ENCODE data around the gene GOLGA6L9.
"Not testable (repeated sequence)": the region's sequence is repeated elsewhere in the genome, so short reads cannot be mapped to it uniquely, and the experiment has no call there.

Gene GOLGA6L9

DNA sequence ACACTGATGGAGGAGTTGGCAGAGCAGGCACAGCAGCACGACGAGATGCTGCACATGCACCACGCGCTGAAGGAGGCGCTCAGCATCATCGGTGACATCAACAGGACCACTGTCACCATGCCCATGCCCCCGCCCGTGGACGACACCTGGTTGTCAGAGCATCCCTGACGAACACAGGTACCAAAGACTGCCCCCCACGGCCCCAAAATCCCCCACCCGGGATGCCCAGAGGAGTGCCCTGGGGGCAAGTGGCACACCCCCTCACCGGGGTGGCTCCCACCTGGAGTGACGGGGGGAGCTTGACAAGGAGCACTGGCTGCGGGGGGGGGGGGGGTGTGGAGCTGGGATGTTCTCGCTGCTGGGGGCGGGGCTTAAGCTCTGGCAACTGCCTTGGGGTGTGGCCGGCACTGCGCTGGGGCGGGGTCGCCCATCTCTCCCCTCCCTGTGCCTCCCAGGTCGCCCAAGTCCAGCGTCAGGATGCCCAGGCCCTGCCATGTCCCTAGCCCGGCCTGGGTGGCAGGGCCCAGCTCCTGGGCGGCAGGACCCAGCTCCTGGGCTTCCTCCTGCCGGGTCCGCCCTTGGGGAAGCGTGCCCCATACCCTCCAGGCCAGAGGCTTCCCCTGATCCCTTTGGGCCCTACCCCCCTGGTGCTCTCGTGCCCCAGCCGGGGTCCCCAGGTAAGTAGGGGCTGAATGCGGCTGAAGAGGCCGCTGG lies 42.8 kb downstream of the GOLGA6L9 start:
- DNase-seq = not testable (repeated sequence)

DNA sequence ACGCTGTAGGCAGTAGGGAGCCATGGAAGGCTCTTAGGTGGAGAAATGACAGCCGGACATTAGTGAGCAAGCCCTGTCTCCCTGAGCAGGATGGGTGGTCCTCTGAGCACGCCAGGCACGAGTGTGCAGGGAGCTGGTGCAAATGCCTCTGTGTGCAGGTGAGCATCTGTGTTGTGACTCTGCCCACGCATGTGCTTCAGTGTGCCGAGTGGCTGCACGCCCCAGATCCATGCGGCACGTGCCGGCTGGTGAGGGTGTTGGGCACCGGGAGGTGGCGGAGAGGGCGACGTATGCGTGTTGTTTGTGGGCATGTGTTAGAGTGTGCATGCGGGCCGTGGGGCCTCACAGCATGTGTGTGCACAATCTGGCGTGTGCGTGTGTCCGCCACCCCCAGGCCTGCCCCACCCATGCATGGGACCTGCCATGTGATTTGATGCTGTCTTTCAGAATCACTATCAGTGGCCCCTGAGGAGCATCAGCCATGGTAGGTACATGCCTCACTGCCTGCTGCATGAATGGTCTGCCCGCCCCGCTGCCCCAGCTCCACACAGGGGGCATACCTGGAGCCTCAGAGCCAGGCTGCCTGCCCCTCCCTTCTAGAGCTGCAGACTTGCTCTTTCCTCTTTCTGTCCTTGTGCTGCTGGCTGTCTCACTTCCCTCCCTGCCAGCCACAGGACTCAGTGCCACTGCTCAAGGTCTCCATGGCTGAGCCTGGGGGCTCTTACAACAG lies 45.1 kb downstream of the GOLGA6L9 start:
- DNase-seq = not testable (repeated sequence)

DNA sequence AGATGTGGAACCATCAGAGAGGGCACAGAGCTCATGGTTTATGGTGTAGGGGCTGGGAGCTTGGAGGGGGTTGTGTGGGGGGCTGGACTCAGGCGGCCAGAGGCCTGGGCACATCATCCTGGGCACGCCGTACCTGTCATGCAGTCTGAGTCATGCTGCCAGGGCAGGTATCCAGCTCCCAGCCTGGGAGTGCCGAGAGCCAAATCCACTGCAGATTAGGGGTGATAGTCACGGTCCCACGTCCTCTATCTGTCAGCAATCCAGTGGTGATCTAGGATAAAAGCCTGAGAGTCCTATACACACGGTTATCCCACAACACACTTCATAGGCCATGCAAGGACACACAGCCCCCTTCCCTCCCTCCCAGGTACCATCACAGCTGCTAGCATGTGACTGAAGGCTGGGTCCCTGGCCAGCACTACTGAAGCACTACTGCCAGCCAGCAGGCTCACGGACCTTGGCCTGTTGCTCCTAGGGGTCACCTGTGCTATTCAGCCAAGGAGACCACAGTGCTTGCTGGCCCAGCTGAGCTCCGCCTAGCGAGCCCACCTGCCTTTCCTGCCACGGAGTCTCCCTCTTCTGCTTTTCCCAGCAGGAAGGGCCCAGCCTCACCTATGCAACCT lies 45.8 kb downstream of the GOLGA6L9 start:
- not testable (repeated sequence) for DNase-seq

DNA sequence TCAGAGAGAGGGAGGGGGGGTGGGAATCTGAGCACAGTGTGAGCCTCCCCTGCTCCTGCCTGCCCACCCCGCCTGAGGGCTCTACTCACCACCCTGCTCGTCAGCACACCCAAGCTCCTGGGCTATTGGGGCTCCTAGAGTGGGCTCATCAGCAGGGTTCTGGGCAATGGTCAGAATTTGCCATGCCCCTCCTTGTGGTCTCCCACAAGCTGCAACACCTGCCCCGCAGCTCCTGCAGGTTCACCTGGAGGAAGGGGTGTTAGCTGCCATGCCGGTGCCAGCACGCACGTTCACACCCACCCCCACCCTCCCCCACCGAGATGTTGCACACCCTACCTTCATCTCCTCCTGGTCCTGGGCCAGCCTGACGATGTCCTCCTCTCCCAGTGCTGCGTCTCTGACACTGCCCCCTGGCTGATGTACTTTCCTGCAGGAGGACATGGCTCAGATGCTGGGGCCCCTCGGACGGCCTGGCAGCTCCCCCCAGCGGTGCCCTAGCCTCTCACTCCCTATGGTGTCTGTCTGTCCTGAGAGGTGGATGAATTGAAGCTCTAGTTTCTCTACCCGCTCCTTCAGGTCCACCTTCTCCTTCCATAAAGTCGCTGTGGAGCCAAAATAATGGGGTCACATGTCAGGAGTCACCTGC lies 47.2 kb downstream of the GOLGA6L9 start:
- not testable (repeated sequence) for DNase-seq

DNA sequence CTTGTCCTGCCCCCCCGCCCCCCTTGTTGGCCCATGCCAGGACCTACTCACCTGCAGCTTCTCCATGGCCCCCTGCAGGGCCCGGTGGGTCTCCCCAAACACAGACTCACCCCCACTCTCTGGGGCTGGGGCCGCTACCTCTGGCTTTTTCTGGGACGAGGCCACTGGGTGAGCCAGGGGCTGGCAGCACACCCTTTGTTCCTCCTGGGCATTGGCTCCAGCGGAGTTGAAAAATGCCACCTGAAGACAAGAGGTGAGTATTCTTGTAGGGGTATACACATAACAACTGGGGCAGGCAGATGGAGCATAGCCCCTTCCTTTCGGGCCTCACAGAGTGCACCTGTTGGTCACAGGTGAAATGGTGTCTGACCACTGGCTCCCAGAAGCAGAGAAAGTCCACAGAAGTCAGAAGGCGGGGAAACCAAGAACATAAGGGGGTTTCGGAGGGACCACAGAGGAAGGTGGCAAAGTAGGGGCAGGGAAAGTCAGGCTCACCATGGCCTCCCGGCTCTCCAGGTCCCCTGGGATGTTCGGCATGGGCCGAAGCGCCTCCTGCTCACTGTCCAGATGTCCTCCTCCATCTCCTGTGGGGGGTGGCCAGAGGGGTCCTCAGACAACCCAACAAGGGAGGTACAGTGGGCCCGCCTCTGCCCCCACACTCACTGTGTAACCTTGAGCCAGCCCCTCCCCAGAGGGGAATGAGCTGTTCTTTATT lies 47.9 kb downstream of the GOLGA6L9 start:
- not testable (repeated sequence) for DNase-seq
